ENCODE data around the gene ARHGEF4.

Gene ARHGEF4

DNA sequence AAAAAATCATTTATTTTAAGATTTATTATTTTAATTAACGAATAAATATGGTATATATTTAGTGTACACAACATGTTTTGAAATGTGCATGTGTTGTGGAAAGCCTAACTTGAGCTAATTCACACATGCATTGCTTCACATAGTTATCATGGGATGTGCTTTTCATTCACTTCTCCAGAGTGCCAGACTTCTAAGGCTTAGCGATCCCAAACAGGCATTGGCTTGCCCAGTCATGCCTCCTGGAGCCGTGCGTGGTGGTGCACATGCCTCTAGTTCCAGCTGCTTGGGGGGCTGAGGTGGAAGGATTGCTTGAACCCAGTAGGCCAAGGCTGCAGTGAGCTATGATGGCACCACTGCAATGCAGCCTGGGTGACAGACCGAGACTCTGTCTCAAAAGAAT is 40.5 kb downstream of the ARHGEF4 start:
- TF ChIP-seq, protein P1, sequence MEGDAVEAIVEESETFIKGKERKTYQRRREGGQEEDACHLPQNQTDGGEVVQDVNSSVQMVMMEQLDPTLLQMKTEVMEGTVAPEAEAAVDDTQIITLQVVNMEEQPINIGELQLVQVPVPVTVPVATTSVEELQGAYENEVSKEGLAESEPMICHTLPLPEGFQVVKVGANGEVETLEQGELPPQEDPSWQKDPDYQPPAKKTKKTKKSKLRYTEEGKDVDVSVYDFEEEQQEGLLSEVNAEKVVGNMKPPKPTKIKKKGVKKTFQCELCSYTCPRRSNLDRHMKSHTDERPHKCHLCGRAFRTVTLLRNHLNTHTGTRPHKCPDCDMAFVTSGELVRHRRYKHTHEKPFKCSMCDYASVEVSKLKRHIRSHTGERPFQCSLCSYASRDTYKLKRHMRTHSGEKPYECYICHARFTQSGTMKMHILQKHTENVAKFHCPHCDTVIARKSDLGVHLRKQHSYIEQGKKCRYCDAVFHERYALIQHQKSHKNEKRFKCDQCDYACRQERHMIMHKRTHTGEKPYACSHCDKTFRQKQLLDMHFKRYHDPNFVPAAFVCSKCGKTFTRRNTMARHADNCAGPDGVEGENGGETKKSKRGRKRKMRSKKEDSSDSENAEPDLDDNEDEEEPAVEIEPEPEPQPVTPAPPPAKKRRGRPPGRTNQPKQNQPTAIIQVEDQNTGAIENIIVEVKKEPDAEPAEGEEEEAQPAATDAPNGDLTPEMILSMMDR (IDR thresholded peaks at IDR 0.05; ENCODE audit: borderline replicate concordance, insufficient read depth, low read depth, low read length), result no peak
- no peak overlapping the region for H3K4me3 ChIP-seq (ENCODE audit: low read depth, low read length)

DNA sequence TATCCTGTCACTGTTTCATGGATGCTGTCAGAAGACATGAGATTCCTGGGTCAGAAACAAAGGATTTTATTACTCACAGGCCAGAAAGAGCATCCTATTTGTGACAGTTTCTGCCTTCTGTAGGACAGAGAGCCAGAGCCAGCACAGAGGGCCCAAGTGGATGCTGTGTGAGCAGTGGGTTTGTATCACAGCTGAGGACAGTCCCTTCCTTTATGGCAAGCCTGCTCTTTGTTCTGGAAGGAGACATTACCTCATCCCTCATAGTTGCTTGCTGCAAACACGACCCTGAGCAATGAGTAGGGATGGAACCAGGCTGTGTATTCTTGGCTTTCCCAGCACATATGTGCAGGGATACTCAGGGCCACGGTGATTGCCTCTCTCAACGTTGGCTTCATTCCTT is 41.6 kb downstream of the ARHGEF4 start:
- TF ChIP-seq, protein P1 (IDR thresholded peaks at IDR 0.05; ENCODE audit: borderline replicate concordance, insufficient read depth, low read depth, low read length), result no peak
- no peak overlapping the region for H3K4me3 ChIP-seq (ENCODE audit: low read depth, low read length)

DNA sequence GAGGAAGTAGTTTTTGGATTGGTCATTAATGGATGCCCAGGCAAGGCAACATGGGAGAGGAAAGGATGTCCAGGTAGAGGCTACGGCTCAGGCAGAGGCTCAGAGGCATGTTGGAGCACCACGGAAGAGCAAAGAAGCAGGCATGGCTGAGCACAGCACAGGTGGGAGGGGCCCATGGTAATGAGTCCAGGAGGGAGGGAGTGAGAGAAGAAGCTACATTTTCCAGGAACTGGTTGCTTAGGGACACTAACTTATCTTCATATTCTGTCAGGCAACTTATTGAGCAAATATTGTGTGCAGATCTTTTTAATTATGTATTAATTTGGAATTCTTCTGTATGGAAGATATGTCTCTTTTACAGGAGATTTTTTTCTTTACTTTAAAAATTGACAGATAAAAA is 42.2 kb downstream of the ARHGEF4 start:
- no peak overlapping the region for H3K4me3 ChIP-seq (ENCODE audit: low read depth, low read length)
- TF ChIP-seq, protein P1 (IDR thresholded peaks at IDR 0.05; ENCODE audit: borderline replicate concordance, insufficient read depth, low read depth, low read length), result no peak

DNA sequence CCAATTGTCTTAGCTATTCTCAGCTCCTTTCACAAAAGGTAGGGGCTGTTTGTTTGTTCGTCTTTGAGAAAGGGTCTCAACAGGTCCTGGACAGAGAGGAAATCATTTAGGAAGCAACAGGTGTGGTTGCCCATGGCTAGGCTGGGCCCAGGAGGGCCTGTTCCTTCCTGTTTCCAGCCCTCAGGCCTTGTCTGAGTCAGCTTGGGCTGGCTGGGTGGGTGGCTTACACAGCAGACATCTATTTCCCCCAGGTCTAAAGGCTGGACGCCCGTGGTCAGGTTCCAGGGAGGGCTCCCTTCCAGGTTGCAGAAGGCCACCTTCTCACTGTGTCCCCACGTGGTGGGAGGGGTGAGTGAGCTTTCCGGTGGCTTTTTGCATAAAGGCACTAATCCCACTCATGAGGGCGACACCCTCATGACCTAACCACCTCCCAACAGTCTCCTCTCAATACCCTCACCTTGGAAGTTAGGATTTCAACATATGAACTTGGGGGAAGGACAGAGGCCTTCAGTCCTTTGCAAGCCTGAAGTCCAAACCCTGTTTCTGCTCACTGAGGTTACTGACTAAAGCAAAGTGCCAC is 45.5 kb downstream of the ARHGEF4 start:
- no peak overlapping the region for H3K4me3 ChIP-seq (ENCODE audit: low read depth, low read length)
- TF ChIP-seq, protein P1 (IDR thresholded peaks at IDR 0.05; ENCODE audit: borderline replicate concordance, insufficient read depth, low read depth, low read length), result no peak

DNA sequence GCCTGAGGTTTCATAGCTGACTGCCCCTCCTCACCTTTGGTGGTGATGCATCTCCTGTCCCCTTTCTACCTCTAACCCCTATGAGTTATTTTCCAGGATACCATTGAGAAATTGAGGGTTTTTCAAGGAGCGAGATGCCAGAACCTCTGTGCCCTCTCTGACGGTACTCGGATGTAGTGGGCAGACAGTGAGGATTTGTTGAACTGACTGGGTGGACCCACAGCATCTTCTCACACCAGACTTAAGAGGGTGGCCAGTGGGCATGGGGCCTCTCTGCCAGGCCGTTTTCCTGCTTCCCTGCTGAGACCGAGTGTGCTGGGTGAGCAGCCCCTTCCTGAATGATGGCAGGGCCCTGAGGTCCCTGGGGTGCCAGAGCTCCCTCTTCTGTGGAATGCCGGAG is 46.3 kb downstream of the ARHGEF4 start:
- TF ChIP-seq, protein P1 (IDR thresholded peaks at IDR 0.05; ENCODE audit: borderline replicate concordance, insufficient read depth, low read depth, low read length), result no peak
- no peak overlapping the region for H3K4me3 ChIP-seq (ENCODE audit: low read depth, low read length)

DNA sequence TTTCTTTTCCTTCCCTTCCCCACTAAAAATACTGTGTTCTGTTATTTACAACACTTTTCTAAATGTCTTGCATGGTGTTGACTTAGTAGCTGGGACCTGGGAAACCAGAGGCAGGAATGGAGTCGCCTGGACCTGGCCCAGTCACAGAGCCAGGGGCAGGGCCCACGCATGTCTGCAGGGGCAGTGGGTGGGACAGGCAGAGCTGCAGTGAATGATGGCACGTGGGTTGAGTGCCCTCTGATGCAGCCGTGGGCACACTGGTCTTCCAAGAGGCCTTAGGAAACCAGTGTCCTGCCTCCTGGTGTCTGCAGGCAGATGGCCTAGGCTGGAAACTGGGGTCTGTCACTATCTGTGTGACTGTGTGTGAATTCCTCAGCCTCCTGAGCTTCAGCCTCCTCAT is 46.8 kb downstream of the ARHGEF4 start:
- TF ChIP-seq, protein P1 (IDR thresholded peaks at IDR 0.05; ENCODE audit: borderline replicate concordance, insufficient read depth, low read depth, low read length), result no peak
- H3K4me3 ChIP-seq (ENCODE audit: low read depth, low read length), result no peak overlapping the region

DNA sequence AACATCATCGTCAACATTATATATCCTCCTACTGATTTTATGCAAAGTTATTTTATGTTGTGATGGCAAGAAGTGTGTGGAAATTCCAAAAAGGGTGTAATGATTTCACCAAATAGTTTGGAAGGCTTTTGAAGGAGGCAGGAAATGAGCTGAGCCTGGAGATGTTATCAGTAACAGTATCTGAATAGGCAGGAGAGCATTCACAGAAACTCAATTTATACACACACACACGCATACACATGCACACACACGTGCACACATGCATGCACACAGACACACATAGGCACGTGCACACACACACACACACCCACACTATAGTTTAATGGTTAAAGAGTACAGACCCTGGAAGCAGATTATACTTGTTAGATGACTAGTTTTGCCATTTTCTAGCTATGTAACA is 47.3 kb downstream of the ARHGEF4 start:
- no peak overlapping the region for H3K4me3 ChIP-seq (ENCODE audit: low read depth, low read length)
- TF ChIP-seq, protein P1 (IDR thresholded peaks at IDR 0.05; ENCODE audit: borderline replicate concordance, insufficient read depth, low read depth, low read length), result no peak
